Measurements from ENCODE around the gene PHLPP1.

PHLPP1 gene

GRCh38 chr18:63025251-63026090 is 310.1 kb downstream of the PHLPP1 start:
- H3K4me3 ChIP-seq (ENCODE audit: low read depth, low read length) = no peak overlapping the region
- peak; percentile 31 for TF ChIP-seq CTCF (IDR thresholded peaks at IDR 0.05; ENCODE audit: insufficient read depth, low read depth, low read length, missing control alignments)
- DNase-seq (ENCODE audit: low read depth) = no peak

DNA sequence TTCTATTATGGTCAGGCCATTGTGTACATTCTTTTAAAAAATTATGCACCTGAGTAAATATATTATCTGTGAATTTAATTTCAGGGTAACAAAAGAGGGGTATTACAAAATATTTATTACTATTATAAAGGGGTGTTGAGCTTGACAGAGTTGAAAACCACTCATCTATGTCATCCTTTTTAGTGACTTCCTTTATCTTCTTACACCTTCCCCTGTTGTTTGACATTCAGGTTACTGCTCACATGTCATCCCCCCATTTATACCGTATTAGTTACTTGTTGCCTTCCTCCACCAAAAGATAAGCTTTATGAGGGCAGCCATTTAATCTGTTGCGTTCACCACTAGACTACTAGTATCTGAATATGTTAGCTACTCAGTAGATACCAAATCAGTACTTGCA is 313.0 kb downstream of the PHLPP1 start:
- TF ChIP-seq CTCF (IDR thresholded peaks at IDR 0.05; ENCODE audit: insufficient read depth, low read depth, low read length, missing control alignments) = no peak
- H3K4me3 ChIP-seq (ENCODE audit: low read depth, low read length) = no peak overlapping the region
- DNase-seq (ENCODE audit: low read depth) = no peak

Data from GM12865 (cell line).